Left ventricle myocardium superior (tissue), 1 donor: Measurements from ENCODE around the gene SELENOM. TPM values are rescaled to one million over a fixed set of nuclear protein-coding genes. Genes with fewer than 3 reads are reported as not detected.
"Not testable (repeated sequence)": the region's sequence is repeated elsewhere in the genome, so short reads cannot be mapped to it uniquely, and the experiment has no call there.

Experiments
- ATAC-seq: fragments of 200-7000 bp; cut with Tn5 transposase; one replicate; pipeline ENCODE4 v1.9.1; 2020; ENCODE audit warnings: mild to moderate bottlenecking, moderate library complexity
- DNase-seq: peaks from one replicate; pipeline ENCODE4 v3.0.0-alpha.2; 2020
- intact Hi-C: fragments of 100-400 bp; cut with micrococcal nuclease; formaldehyde crosslinking; loops from one replicate; pipeline ENCODE4 v1.11.0; 2022
- total RNA-seq: library from RNA; stranded (reverse); fragmentation: NEBNext Ultra II Directional; extraction: Animal tissue kit (Norgen Biotek cat#: 25700); gene quantifications from one replicate; pipeline ENCODE4 v1.2.1, GENCODE V29; 2021
- donor health status: DM: no; HTN: yes; CAD: no; lungs with severe emphysema.

The SELENOM gene
- total RNA-seq, 1 donor from 2014 or later, result 32.9 TPM

GRCh38 chr22:31119026-31119717 is 11.8 kb upstream of the SELENOM start:
- DNase-seq (peak; percentile 69), ATAC-seq (peak; percentile 89)
- intact Hi-C loops, result no loop called here

- DNase-seq (no peak), ATAC-seq (no peak)
- intact Hi-C loops, result no loop called here
These were observed 10.9 kb upstream of the SELENOM start for GRCh38 chr22:31118046-31118820.

DNA sequence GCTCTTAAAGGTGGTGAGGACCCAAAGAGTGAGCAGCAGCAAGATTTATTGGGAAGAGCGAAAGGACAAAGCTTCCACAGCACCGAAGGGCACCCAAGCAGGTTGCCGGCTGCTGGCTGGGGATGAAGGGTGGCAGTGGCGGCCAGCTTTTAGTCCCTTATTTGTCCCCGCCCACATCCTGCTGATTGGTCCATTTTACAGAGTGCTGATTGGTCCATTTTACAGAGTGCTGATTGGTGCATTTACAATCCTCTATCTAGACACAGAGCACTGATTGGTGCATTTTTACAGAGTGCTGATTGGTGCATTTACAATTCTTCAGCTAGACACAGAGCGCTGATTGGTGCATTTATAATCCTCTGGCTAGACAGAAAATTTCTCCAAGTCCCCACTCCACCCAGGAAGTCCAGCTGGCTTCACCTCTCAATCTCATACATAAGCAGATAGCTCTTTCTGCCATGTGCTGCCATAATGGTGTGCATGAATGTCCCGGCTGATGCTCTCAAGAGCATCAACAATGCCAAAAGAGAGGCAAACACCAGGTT is 5.3 kb upstream of the SELENOM start:
- DNase-seq, ATAC-seq, intact Hi-C loops: not testable (repeated sequence)

GRCh38 chr22:31107894-31108218 is 488 bp upstream of the SELENOM start:
- DNase-seq (no peak), ATAC-seq (peak; percentile 5)
- intact Hi-C loops, result no loop called here

DNA sequence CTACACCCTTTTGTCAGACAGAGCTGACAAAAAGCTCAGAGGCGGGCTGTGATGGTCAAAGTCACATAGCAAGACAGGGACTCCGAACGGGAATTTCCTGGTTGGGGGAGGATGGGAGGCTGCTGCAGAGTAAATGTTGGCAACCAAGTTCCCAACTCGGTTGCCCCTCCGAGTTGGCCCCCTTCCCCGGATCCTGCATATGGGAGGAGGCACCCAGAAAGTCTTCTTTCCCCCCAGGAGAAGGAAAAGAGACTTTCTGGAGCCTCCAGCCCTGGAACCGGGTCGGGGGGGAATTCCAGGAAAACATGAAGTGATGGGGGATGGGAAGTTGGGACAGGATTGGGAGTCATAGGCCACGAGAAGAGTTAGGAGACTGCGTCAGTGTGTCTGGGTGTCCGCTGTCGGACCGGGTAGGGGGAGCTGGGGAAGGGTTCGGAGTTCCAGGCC is 614 bp downstream of the SELENOM start:
- peak; percentile 15 for ATAC-seq
- intact Hi-C loops, result no loop called here

GRCh38 chr22:31106001-31106571 is 1.3 kb downstream of the SELENOM start:
- intact Hi-C loops, result no loop called here
- no peak for ATAC-seq
- no peak for DNase-seq

More for the DNA sequence above, 614 bp downstream of the SELENOM start:
- DNase-seq, result no peak

DNA sequence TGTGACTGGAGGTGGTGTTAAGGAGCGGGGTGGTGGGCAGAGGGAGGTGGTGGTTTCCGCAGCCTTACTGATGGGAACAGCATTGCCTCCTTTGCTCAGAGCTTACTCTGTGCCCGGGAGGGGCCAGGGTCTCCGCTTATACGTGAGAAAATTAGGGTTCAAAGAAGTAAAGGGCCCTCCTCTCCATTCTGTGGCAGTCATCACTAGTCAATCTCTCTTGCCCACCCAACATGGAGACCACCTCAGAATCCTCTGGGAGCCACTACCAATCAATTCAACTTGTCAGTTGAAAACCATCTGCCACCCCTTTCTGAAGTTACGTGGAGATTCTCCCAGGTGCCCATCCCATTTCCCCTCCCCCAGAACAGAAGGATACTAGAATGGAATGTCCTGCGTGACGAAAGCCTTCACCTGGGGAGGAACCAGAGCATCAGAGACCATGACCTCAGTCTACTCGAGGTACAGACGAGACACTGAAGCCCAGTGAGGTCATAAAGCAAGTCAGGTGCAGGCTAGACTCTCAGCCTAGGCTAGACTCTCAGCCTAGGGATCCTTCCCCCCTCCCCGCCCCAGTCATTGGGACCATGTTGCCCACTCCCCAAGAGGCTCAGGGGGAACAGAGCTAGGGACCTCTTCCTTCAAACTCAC is 2.0 kb downstream of the SELENOM start:
- DNase-seq (no peak), ATAC-seq (no peak)
- intact Hi-C loops, result no loop called here

DNA sequence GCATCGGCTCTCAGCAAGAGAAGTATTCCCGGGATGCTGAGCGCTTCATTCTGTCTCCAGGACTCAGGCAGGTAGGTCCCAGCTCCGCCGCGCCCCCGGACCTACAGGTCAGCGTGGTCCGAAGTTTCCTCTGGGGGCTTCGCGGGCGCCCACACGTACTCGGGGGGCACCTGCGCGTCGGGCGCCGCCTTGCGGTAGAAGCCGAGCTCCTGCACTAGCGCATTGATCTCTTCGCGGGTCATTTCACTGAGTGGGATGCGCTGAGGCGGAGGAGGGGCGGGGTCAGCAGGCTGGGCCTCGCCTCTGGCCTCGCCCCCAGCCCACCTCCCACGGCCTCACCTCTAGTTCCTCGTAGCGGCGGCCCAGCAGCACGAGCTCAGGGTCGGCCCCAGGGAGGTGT is 2.5 kb downstream of the SELENOM start:
- ATAC-seq (no peak), DNase-seq (no peak)
- intact Hi-C loops, result no loop called here

GRCh38 chr22:31103899-31104694 is 3.3 kb downstream of the SELENOM start:
- no peak for ATAC-seq
- intact Hi-C loops, result no loop called here
- peak; percentile 61 for DNase-seq

GRCh38 chr22:31103111-31103510 is 4.3 kb downstream of the SELENOM start:
- intact Hi-C loops, result no loop called here
- no peak for DNase-seq
- ATAC-seq, result no peak

DNA sequence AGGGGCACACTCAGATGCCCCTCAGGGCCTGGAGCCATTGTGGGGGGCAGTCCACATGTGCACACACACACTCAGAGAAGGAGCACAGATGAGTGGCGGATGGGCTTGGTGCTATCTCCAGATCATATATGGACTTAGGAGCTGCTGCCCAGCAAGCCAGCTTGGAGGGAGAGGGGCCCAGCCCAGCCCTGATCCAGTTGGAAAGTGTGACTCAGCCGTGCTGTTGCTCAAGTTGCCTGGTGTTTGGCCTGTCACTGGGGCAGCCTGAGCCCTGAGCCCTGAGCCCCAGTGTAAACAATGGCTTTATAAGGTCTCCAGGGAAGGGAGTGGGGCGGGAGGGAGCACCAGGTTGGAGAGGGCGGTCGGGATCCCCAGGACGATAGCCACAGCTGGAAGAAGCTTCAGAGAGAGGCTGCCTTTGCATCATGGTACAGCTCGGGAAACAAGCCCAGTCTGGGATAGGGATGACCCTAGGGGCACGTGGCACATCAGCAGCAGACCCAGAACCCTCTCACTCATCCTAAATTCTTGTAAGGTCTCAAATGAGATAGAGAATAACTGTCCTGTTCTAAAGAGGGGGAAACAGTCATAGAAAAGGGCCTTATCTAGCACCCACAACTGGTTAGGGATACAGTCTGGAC is 4.8 kb downstream of the SELENOM start:
- peak; percentile 78 for DNase-seq
- intact Hi-C loops, result no loop called here
- ATAC-seq, result peak; percentile 49

DNA sequence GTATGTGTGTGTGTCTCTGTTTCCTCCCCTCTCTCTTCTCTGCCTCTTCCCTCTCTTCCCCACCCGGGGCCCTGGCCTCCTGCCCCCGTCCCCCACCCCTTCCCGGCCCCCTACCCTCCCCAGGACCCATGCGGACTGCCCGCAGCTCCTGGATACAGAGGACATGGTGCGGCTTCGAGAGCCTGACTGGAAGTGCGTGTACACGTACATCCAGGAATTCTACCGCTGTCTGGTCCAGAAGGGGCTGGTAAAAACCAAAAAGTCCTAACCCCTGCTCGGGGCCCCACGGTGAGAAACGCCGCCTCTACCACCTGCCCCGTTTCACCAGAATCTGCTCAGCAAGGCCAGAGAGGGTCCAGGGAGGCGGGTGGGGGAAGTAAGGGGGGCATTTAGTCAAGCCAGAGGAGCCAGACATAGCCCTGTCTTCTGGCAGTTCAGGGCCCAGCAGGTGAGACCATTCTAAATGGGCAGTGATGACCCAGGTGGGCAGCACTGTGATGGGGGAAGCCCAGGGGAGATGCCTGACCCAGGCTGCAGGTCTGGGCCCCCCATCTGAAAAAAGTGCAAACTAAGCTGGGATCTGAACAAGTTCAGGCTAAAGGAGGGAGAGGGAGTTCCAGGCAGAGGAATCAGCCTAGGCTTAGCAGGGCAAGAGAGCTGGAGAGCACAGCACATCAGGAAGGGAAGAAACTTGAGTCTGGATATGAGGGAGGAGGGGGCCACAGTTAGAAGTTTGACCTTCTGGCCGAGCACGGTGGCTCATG is 6.4 kb downstream of the SELENOM start:
- no peak for ATAC-seq
- DNase-seq, result peak; percentile 21

DNA sequence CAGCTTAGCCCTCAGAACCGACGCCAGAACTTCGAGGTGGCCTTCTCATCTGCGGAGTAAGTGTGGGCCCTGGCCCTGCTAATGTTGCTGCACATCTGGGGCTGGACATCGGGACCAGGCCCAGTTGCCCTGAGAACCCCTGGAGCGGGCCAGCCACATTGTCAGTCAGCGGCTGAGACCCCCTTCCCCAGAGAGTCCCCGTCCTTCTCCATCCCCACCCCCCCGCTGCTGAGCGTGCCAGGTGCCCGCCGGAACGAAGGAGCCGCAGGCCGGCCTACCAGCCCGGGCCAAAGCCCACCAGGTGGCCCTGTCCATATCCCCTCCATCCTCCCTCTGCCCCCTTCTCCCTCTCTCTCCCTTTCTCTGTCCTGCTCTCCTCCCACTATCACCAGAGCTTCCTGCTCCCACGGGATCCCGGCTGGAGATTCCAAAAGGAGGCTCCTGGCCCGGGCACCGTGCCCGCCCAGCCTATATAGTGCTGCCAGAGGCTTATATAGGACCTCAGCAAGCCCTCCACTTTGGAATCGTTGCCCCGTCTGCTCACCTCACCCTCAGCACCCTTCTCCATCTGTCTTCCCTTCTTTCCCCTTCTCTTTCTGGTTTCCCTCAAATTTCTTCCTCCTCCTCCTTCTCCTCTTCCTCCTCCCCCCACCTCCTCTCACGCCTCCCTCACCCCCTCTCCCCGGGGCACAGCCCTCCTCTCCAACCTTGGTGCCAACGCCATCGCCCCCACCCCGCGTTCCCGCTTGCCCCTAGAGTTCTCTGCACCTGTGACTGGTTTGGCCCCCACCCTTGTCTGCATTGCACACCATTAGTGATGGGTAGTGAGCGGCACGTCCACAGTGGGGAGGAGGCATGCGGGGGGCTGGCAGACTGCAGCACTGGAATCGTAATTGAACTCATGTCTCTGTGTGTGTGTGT is 7.3 kb downstream of the SELENOM start:
- DNase-seq, result peak; percentile 26
- intact Hi-C loops, result no loop called here
- no peak for ATAC-seq

More for the DNA sequence above, 6.4 kb downstream of the SELENOM start:
- intact Hi-C loops, result no loop called here

DNA sequence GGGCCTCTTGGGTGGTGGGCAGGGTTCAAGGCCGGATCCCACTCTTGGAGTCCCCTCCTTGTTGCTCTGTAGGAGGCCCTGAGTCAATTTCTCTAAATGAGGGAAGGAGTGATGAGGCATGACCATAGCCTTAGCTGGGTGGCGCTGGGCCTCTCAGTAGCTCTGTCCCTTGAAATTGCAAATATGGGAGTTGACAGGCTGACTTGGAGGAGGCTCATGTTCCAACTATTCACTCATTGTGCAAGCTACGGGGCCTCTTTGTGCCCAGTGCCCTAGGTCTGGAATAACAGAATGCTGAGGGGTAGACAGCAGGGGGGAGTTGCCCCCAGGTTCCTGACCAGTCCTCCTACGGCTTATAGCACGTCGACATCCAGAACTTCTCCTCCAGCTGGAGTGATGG is 8.0 kb downstream of the SELENOM start:
- ATAC-seq, result no peak
- DNase-seq, result no peak
- intact Hi-C loops, result no loop called here

- intact Hi-C loops, result no loop called here
- peak; percentile 72 for DNase-seq
- no peak for ATAC-seq
These were observed 8.7 kb downstream of the SELENOM start for GRCh38 chr22:31098632-31099110.

DNA sequence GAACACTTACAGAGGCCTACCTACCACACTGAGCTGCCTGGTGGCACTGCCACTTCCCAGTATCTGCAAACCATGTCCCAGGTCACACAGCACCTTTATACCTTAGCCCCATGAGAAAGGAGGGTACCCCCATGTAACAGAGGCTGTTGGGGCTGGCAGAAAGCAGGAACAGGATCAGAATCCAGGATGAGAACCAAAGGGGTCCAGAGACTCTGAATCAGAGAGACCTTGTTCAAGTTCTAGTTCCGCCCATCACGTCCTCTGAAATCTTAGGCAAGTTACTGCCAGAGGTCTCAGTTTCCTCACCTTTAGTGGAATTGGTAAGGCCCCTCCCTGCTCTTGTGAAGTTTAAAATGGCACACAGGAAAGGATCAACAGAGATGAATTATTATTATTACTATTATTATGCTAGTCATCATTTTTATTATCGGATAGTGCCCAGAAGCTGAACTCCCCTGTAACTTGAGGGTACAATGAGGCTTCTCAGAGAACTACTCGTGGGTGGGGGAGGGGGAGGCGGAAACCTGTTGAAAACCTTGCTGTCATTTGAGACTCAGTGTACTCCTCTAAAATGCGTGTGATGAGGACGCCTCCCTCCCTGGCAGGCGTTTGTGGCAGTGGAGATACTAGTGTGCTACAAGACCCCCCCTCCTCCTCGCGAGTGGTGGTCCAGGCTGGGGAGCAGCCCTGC is 9.3 kb downstream of the SELENOM start:
- DNase-seq (no peak), ATAC-seq (no peak)
- intact Hi-C loops, result no loop called here
